Endometrium (tissue), 2 donors: ENCODE data around the gene RPS2.
"Not testable (repeated sequence)": the region's sequence is repeated elsewhere in the genome, so short reads cannot be mapped to it uniquely, and the experiment has no call there.

Experiments used
- FAIRE-seq: peaks from 2 replicates; lab custom pipeline; 2012; peaks lifted over from hg19 to GRCh38; lab: Jason Lieb, UNC
- donor health status: control.
- donor health status: control.

RPS2 gene

DNA sequence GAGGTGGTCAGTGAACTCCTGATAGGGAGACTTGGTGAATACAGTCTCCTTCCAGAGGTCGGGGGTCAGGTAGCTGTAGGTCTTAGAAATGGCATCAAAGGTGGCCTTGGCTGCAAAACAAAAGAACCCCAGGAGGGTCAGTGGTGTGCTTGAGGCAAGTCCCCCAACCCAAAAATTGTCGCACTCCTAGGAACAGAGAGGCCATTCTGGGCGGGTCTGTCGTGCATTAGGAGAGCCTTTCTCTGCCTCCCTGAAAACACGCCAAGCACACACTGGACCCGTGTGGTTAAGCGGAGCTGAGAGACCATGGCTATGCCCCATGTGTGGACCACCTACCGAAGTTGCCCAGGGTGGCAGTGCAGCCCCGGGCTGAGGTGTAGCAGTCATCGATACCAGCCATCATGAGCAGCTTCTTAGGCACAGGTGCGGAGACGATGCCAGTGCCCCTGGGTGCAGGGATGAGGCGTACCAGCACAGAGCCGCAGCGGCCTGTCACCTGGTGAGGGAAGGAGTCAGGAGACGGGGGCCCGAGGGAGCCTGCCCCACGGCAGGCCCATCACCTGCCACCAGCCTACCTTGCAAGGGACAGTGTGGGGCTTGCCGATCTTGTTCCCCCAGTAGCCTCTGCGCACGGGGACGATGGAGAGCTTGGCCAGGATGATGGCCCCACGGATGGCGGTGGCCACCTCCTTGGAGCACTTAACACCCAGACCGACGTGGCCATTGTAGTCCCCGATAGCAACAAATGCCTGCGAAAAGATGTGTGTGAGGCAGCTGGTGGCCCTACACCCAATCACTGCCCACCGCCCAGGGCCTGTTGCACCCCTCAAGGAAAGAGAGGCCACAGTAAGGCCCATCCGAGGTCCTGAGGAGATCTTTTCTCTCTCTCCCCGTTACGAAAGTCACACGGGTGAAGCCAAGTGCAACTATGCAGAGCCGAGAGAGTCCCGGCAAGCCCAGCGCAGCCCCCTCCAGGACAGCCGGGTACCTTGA is 2.2 kb downstream of the RPS2 start:
- FAIRE-seq: not testable (repeated sequence)

DNA sequence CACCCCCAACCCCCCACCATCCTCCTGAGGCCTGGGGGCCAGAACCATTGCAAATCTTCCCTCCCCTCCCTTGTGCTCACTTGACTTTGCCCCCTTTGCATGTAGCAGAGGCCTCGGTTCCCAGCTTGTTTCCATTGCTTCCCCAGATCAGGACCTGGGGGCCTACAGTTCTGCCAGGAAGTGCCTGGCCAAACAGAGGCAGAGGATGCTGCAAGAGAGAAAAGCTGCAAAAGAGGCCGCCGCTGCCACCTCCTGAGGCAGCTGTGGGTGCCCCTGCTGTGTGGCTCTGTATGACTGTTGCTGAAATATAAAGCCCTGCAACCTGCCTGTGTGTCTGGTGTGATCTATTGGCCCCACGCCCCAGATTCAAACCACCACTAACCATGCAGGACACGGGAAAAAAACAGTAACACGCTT is 3.0 kb downstream of the RPS2 start:
- no peak for FAIRE-seq

DNA sequence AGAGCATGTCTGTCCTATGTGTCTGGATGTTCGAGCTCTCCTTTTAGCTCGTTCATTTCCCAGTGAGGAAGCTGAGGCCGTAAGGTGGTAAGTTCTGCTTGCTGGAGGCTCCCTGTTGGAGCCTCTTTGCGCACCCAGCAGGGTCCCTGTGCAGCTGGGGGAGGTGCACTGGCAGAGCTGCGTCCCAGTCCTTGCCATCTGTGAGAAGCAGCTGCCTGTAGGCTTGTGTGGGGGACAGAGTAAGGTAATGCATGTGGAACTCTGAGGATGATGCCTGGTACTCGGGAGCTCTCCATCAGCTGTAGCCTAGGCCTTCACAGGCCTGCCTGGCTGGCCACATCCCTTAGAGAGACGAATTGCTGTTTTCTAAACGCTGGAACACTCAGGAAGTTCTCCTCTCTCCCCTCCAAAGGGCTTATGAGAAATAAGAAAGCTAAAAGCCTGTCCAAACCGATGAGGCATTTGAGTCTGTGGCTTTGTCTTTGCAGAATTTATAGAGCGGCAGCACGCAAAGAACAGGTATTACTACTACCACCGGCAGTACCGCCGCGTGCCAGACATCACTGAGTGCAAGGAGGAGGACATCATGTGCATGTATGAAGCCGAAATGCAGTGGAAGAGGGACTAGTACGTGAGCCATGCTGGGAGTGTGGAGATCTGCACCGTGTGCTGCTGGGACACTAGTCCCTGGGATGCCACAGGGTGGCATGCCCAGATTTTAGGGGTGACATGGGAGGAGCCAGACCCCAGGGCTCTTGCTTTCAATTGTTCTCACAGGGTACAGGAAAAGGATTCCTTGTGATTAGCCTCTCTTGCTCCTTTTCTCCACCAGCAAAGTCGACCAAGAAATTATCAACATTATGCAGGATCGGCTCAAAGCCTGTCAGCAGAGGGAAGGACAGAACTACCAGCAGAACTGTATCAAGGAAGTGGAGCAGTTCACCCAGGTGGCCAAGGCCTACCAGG is 3.7 kb downstream of the RPS2 start:
- FAIRE-seq: no peak

DNA sequence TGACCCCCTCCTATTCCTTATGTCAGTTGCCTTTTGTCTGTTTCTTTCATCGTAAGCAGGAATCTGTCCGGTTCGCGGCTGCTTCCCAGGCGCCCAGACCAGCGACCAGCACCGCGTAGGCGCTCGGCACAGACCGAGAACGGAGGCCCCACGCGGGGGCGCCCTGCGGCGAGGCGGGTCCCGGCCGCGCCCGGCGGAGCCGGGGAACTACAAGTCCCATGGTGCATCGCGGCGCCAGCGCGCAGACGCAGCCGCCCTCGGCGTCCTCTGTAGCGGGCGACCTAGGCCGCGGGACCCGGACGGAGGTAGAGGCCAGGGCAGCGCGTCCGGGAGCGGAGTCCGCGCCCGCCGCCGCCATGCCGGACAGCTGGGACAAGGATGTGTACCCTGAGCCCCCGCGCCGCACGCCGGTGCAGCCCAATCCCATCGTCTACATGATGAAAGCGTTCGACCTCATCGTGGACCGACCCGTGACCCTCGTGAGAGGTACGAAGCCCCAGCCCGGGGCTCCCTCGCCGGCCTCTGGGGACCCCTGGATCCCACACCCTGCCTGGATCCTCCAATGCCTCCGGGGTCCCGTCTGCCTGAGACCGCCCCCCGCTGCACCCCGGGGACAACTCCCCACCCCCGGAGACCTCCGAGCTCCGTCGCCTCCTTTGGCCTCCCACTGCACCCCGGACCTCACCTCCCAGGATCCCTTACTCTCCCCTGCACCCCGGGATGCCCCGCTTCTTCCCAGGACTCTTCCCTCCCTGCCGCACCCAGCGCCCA is 5.2 kb downstream of the RPS2 start, which contains the start of gene NDUFB10:
Gene NDUFB10 (plus strand): TSS at position 270 of the 771 bp plus-strand sequence. CDS start 87 bp downstream, at position 357.
- FAIRE-seq: no peak

DNA sequence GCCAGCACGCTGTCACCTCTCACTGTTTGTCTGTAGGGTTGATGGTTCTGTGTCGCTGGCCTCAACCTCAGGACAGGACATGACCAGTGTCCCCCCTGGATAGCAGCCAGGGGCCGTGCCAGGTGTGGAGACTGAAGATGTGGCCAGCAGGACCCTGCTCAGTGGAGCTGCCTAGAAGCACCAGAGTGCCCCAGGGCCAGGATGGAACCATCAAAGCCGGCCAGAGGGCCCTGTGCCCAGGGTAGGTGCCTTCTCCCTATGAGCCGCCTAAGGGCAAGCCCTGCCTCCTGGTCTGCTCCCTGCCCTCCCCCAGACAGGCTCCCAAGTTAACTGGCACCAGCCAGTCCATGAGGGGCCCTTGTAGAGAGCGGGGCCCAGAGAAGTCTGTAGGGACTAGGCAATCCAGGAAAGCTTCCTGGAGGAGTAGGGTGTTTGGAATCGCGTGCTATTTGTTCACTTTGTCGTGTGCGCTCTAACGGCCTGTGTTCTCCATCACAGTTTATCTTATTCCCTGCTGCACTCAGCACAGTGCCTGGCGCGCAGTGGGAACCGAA is 5.8 kb downstream of the RPS2 start:
- FAIRE-seq: no peak

DNA sequence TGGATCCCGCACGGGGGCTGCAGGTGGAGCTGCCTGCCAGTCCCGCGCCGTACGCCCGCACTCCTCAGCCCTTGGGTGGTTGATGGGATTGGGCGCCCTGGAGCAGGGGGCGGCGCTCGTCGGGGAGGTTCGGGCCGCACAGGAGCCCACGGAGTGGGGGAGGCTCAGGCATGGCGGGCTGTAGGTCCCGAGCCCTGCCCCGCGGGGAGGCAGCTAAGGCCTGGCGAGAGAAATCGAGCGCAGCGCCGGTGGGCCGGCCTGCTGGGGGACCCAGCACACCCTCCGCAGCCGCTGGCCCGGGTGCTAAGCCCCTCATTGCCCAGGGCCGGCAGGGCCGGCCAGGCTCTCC is 6.5 kb downstream of the RPS2 start:
- FAIRE-seq: not testable (repeated sequence)

DNA sequence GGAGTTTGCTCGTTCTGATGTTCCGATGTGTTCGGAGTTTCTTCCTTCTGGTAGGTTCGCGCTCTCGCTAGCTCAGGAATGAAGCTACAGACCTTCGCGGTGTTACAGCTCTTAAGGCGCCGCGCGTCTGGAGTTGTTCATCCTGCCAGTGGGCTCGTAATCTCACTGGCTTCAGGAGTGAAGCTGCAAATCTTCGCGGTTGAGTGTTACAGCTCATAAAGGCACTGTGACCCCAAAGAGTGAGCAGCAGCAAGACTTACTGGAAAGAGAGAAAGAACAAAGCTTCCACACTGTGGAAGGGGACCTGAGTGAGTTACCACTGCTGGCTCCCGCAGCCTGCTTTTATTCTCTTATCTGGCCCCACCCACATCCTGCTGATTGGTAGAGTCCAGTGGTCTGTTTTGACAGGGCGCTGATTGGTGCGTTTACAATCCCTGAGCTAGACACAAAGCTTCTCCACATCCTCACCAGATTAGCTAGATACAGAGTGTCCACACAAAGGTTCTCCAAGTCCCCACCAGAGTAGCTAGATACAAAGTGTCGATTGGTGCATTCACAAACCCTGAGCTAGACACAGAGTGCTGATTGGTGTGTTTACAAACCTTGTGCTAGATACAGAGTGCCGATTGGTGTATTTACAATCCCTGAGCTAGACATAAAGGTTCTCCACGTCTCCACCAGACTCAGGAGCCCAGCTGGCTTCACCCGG is 7.0 kb downstream of the RPS2 start:
- not testable (repeated sequence) for FAIRE-seq

DNA sequence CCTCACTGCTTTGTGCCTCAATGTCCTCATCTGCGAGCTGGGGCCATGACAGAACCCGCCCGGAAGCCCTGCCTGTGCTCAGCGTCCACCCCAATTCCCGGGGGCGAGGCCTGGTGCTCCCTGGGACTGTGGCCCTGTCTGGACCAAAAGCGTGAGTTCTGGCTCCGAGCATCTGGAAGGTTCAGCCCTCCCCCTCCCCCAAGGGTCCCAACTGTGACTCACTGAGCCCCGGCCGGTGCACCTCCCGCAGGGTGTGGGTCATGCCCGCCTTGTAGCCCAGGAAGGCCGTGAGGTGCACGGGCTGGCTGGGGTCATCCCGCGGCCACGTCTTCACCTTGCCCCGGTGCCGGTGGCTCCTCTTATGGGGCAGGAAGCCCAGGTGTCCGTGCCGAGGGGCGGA is 10.9 kb downstream of the RPS2 start:
- FAIRE-seq: no peak

DNA sequence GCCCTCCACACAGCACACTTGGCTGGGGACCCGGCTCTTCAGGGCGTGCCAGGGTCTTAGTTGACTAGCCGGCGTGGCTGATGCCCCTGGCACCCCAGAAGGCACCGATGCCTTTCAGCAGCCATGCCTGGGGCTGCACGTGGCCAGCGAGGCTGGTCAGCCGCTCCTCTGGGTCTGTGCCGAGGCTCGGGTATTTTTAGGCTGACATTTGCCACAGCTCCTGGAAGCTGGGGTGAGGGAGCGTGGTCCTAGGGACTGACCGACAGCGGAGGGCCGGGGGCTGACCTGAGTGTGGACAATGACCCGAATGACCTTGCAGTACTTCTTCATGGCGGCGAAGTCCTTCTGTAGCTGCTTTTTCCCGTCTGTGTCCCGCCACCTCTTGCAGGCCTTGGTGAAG is 14.1 kb downstream of the RPS2 start:
- FAIRE-seq: no peak

DNA sequence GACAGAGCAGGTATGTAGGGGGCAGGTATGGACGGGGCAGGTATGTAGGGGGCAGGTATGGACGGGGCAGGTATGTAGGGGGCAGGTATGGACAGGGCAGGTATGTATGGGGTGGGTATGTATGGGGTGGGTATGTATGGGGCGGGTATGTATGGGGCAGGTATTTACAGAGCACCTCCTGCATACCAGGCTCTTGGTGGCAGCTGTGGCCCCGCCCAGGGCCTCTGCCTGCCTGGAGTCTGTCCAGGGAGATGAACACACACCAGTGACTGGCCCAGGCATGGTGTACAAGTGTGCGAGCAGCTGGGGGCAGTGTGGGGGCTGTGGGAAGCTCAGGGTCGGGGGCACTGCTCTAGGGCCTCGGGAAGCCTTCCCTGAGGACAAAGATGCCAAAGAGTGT is 14.6 kb downstream of the RPS2 start:
- no peak for FAIRE-seq

DNA sequence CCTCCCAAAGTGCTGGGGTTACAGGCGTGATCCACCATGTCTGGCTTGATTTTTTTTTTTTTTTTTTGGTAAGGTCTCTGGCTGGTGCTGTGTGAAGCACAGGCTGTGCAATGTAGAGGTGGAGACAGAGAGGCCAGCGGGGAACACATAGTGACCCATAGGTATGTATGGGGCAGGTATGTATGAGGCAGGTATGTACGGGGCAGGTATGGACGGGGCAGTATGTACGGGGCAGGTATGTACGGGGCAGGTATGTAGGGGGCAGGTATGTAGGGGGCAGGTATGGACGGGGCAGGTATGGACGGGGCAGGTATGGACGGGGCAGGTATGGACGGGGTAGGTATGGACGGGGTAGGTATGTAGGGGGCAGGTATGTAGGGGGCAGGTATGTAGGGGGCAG is 15.1 kb downstream of the RPS2 start:
- no peak for FAIRE-seq

DNA sequence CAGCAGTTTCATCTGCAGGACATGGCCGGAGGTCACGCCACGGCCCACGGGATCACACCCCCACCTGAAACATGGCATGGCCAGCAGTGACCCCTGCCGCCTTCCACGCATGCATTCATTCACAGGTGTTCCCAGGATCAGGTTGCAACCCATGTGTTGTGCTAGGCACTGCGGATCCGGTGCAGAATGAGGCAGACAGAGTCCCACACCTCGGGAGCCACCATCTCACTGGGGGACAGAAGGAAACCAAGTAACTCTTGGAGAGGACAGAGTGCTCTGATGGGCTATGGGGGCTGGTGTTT is 17.3 kb downstream of the RPS2 start:
- FAIRE-seq: no peak

DNA sequence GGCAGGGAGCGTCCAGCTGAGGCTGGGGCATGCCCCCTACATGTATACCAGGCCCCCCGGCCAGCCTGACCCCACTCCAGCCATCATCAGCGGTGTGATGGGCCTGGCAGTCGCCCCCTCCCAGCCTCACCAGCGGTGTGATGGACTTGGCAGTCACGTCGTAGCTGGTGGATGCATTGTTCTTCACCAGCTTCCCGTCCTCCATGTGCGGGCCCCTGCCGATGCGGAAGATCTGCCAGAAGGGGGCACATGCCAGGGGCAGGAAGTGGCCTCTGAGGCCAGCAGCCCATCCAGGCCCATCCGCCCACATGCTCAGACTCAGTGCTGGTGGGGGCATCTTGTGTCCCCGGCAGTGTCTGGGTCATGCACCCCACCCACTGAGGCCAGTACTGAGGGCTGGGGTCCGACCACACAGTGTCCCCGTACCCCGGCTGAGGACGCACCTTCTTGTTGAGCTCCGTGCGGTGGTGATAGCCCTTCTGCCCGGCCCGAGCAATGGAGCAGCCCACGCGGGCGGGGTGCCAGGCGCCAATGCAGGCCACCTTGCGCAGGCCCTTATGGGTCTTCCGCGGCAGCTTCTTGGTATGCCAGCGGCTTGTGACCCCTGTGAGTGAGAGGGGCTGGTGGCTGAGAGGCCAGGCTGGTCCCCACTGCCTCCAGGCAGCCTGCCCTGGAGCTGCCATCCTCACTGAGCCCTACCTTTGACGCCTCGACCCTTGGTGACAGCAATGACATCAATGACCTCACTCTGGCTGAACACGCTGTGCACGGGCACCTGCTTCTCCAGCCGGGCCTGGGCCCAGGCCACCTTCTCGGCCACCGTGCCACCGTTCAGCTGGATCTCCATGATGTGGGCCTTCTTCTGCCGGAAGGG is 17.9 kb downstream of the RPS2 start:
- FAIRE-seq: no peak

DNA sequence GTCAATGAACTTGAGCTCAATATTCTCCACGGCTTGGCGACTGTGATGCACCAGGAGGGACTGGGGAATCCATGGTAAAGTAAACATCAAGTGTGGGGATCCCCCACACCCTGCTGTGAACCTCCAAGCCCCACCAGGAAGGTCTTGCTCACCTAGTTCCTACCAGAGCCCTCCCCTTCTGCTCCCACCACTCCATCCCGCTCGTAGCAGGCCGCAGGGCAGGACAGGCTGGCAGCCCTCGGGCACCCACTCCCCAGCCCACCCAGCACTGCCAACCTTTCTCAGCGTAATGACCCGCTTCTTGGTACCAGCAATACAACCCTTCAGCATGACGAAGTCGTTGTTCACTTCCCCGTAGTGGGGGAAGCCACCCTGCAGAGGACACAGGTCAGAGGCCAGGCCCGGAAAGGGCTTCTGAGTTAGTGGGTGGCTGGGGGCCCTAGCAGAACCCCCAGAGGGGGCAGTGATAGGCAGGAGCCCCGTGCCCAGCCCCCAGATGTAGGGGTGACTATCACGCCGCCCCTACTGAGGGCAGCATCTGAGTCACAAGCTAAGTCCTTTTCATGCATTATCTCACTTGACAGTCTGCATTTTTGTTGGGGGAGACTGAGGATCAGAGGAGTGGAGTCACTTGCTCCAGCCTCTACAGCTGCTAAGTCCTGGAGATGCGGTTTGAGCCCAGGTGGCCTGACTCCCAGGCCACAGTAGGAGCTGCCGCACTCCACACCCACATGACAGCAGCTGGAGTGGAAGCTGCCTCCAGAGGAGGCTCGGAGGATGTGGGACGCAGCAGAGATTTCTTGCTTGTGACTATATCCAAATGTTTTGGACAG is 18.9 kb downstream of the RPS2 start:
- FAIRE-seq: no peak

DNA sequence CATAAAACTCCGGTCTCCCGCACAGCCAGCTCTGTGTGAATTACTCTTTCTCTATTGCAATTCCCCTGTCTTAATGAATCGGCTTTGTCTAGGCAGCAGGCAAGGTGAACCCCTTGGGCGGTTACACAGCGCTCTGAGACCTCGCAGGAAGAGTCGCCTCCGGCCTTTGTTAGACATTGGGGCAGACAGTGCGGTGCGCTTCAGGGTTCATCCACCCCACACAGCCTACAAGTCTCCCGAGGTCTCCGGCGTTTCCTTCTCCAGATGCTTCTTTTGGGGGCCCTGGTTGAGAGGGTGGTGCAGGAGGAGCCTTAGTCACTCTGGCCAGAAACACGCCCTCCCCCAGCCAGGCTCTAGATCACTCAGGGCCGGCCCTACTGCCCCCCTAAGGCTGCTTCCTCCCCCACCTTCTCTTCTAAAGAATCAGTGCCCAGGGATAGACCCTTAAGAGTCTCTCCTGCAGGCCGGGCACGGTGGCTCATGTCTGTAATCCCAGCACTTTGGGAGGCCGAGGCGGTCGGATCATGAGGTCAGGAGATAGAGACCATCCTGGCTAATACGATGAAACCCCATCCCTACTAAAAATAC is 19.9 kb downstream of the RPS2 start:
- FAIRE-seq: no peak

DNA sequence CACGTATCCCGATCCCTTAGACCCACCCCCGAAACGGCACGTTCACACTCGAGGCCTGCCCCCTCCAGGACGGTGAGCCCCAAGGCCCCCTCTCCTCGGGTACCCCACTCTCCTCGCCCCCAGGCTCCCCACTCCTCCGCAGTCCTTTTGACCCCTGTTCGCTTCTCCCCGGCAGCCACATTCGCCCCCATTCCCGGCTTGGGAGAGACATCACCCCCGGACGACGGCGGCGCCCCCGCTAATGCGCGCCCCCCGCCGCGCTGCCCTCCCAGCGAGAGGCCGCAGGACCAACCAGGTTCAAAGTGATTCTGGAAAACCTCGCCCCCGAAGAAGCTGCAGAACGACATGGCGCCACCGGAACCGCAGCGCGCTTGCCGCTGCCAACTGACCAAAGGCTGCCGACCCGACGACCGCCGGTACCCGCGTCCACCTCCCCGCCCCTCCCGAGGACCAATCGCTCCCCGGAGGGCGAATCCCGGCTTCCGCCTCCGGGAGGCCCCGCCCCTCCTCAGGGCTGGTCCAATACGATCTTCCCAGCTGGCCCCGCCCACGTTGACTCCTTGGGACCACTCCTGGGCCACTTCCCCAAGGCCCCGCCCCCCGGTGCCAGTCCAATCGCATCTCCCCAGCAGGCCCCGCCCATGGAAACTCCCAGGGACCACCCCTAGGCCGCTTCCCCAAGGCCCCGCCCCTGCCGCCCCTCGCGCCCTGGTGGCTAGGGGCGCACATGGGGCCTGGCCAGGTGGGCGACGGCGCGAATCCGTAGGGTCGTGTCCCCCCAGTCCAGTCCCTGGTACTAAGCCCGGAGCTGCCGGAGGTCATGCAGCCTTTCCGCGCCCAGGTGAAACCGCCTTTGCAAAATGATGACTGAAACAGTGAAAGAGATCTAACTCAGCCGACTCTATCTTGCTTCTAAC is 21.6 kb downstream of the RPS2 start, which contains the start of gene MSRB1:
Gene MSRB1 (minus strand): TSS at position 390 of the 917 bp plus-strand sequence. CDS start 43 bp downstream, at position 347.
- FAIRE-seq: peak; percentile 62

DNA sequence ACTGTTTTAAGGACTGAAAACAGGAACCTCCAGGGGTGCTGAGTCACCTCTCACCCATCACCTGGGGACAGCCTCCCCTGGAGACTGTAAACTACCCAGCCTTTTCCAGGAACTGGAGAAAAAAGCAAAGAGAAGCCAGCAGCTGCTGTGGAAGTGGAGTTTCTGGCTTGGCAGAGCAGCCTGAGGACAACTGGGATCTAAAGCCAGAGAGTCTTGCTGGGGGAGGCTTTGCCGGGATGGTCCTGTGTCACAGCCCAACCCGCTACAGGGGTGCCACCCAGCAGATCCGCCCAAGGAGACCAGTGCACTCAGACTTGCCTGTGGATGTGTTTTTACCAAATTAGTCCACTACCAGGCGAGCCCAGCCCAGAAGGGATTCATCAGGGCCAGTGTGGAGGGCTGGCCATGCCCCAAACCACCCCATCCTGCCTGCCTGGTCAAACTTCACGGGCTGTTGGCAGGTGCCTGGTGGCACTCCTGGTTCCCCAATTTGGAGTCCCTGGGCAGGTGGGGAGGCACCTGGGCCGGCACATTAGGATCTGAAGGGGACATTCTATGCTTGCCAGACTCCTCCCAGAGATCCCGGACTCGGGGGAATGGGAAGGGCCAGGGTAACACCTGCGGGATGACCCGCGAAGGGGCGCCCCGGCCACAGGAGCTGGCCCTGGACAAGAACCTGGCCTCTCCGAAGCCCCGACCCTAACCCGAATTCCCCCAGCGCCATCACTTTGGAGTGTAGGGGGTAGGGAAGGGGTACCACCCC is 22.4 kb downstream of the RPS2 start:
- no peak for FAIRE-seq
